ENCODE measurements around the gene RALGAPA2.

- TF ChIP-seq POLR2A (IDR thresholded peaks at IDR 0.05) (no peak), CTCF (IDR thresholded peaks at IDR 0.05) (no peak)
Observed at GRCh38 chr20:20359628-20360027, 352.8 kb downstream of the RALGAPA2 start.
